ENCODE measurements around the gene BNC2. TPM values are rescaled to one million over a fixed set of nuclear protein-coding genes. Genes with fewer than 3 reads are reported as not detected.
A peak's percentile ranks its signal among the peaks of the same experiment; 100 is the strongest.

BNC2 gene
- total and polyA plus RNA-seq, 2 experiments from 2014 or later: 19.3 to 20.7 TPM

DNA sequence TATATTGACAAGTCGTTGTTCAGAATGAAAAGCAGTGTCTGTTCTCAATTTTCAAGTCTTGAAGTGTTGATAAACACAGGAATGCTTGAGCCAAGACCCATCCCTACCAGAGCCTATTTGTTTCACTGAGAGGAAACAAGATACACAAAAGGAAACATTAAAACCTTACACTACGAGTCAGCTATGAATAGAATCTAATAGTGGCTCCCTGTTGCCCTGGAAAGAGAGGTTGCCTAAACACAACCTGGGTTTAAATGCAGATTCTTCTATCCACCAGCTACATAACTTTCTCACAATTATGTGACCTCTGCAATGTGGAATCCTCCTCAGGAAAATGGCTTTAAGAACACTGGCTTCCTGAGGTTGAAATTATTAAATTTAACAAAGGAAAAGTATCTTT is 29.1 kb upstream of the BNC2 start:
- Histone ChIP-seq H3K4me1 (ENCODE audit: insufficient read depth) (no peaks in the 10 kb centered on the region), H3K27ac (peak overlapping the region; percentile 26), H3K9me2 (replicated peaks; ENCODE audit: insufficient read depth) (no peaks in the 10 kb centered on the region), H2AFZ (no peak overlapping the region), H3K4me3 (no peak overlapping the region), H4K20me1 (ENCODE audit: insufficient read depth, poor library complexity, severe bottlenecking) (no peaks in the 10 kb centered on the region), H3K27me3 (no peaks in the 10 kb centered on the region), H3K79me2 (no peaks in the 10 kb centered on the region), H3K4me2 (no peak overlapping the region), H3K9me3 (ENCODE audit: low read depth) (no peaks in the 10 kb centered on the region), H3K36me3 (replicated peaks; ENCODE audit: insufficient read depth, low read depth) (no peaks in the 10 kb centered on the region)
- no peak for DNase-seq (ENCODE audit: low spot score)
- WGBS (ENCODE audit: low lambda C conversion rate, missing lambda C conversion rate): 25% methylated on average over 2 of the region's 2 CpGs
- TF ChIP-seq EZH2phosphoT487 (IDR thresholded peaks at IDR 0.05; ENCODE audit: low read depth, severe bottlenecking, unreplicated experiment) (no peak), EZH2 (IDR thresholded peaks at IDR 0.05; ENCODE audit: borderline replicate concordance) (no peak)
- TF ChIP-seq, protein P1, sequence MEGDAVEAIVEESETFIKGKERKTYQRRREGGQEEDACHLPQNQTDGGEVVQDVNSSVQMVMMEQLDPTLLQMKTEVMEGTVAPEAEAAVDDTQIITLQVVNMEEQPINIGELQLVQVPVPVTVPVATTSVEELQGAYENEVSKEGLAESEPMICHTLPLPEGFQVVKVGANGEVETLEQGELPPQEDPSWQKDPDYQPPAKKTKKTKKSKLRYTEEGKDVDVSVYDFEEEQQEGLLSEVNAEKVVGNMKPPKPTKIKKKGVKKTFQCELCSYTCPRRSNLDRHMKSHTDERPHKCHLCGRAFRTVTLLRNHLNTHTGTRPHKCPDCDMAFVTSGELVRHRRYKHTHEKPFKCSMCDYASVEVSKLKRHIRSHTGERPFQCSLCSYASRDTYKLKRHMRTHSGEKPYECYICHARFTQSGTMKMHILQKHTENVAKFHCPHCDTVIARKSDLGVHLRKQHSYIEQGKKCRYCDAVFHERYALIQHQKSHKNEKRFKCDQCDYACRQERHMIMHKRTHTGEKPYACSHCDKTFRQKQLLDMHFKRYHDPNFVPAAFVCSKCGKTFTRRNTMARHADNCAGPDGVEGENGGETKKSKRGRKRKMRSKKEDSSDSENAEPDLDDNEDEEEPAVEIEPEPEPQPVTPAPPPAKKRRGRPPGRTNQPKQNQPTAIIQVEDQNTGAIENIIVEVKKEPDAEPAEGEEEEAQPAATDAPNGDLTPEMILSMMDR (IDR thresholded peaks at IDR 0.05; ENCODE audit: poor library complexity): no peak

DNA sequence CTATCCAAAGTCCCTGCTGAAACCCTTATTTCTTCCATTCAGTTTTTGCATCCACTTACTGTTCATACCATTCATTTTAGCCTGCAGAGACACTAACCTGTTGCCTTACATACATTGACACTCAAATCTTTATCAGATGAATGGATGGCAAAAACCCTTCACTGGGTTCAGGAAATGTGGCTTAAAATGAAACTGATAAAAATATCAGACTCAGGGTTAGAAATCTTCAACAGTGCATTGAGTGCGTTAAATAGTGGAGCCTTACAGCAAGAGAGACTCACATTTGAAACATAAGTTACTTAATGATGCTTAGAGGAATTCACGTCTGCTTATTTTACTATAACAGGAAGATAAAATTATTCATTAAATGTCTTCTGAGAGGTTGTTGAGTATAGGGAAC is 28.0 kb upstream of the BNC2 start:
- no peak for DNase-seq (ENCODE audit: low spot score)
- Histone ChIP-seq H3K27ac (no peak overlapping the region), H2AFZ (no peak overlapping the region), H3K9me2 (replicated peaks; ENCODE audit: insufficient read depth) (no peaks in the 10 kb centered on the region), H3K4me1 (ENCODE audit: insufficient read depth) (no peaks in the 10 kb centered on the region), H3K36me3 (replicated peaks; ENCODE audit: insufficient read depth, low read depth) (no peaks in the 10 kb centered on the region), H3K4me2 (no peak overlapping the region), H4K20me1 (ENCODE audit: insufficient read depth, poor library complexity, severe bottlenecking) (no peaks in the 10 kb centered on the region), H3K9me3 (ENCODE audit: low read depth) (no peaks in the 10 kb centered on the region), H3K4me3 (no peak overlapping the region), H3K79me2 (no peaks in the 10 kb centered on the region), H3K27me3 (no peaks in the 10 kb centered on the region)
- WGBS (ENCODE audit: low lambda C conversion rate, missing lambda C conversion rate): 66% methylated on average over 2 of the region's 2 CpGs
- TF ChIP-seq EZH2 (IDR thresholded peaks at IDR 0.05; ENCODE audit: borderline replicate concordance) (no peak), EZH2phosphoT487 (IDR thresholded peaks at IDR 0.05; ENCODE audit: low read depth, severe bottlenecking, unreplicated experiment) (no peak)
- TF ChIP-seq, protein P1 (IDR thresholded peaks at IDR 0.05; ENCODE audit: poor library complexity): no peak

DNA sequence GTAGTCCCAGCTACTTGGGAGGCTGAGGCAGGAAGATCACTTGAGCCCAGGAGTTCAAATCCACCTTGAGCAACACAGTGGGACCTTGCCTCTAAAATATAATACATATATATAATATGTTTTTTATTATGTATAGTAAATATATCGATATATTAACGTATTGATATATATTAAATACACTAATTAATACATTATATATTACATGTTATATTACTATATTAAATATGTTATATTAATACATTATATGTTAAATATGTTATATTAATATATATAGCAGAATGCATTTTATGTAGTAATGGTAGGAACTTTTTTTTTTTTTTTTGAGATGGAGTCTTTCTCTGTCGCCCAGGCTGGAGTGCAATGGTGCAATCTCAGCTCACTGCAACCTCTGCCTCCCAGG is 18.1 kb upstream of the BNC2 start:
- TF ChIP-seq EZH2 (IDR thresholded peaks at IDR 0.05; ENCODE audit: borderline replicate concordance) (no peak), EZH2phosphoT487 (IDR thresholded peaks at IDR 0.05; ENCODE audit: low read depth, severe bottlenecking, unreplicated experiment) (no peak)
- TF ChIP-seq, protein P1 (IDR thresholded peaks at IDR 0.05; ENCODE audit: poor library complexity): no peak
- Histone ChIP-seq H3K9me3 (ENCODE audit: low read depth) (no peaks in the 10 kb centered on the region), H3K9me2 (replicated peaks; ENCODE audit: insufficient read depth) (no peaks in the 10 kb centered on the region), H3K79me2 (no peaks in the 10 kb centered on the region), H3K27ac (no peak overlapping the region), H2AFZ (no peak overlapping the region), H3K27me3 (no peaks in the 10 kb centered on the region), H3K4me1 (ENCODE audit: insufficient read depth) (no peaks in the 10 kb centered on the region), H4K20me1 (ENCODE audit: insufficient read depth, poor library complexity, severe bottlenecking) (no peaks in the 10 kb centered on the region), H3K4me3 (no peak overlapping the region), H3K36me3 (replicated peaks; ENCODE audit: insufficient read depth, low read depth) (no peaks in the 10 kb centered on the region), H3K4me2 (no peak overlapping the region)
- DNase-seq (ENCODE audit: low spot score): no peak
- WGBS (ENCODE audit: low lambda C conversion rate, missing lambda C conversion rate): 100% methylated on average over 3 of the region's 3 CpGs

DNA sequence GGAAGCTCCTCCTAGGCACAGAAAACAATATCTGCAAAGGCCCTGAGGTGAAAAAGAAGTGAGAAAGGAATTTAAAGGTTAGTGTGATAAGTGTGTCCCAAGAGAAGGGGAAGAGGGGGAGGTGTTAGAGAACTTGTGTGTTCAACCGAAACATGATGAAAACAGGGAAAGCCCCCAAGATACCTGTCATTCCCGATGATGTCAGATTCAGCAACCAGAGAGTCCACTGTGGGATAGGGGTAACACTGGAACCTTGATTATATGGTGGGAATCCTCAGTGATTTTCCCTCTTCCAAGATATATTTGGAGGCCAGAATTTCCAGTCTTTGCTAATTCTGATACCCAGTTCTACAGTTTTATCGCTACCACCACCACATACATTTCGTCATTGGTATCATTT is 15.5 kb upstream of the BNC2 start:
- WGBS (ENCODE audit: low lambda C conversion rate, missing lambda C conversion rate): 95% methylated on average over 4 of the region's 4 CpGs
- Histone ChIP-seq H3K27me3 (no peaks in the 10 kb centered on the region), H4K20me1 (ENCODE audit: insufficient read depth, poor library complexity, severe bottlenecking) (no peaks in the 10 kb centered on the region), H3K79me2 (no peaks in the 10 kb centered on the region), H3K9me3 (ENCODE audit: low read depth) (no peaks in the 10 kb centered on the region), H3K27ac (no peak overlapping the region), H3K4me2 (no peak overlapping the region), H3K36me3 (replicated peaks; ENCODE audit: insufficient read depth, low read depth) (no peaks in the 10 kb centered on the region), H3K9me2 (replicated peaks; ENCODE audit: insufficient read depth) (no peaks in the 10 kb centered on the region), H3K4me1 (ENCODE audit: insufficient read depth) (no peaks in the 10 kb centered on the region), H3K4me3 (no peak overlapping the region), H2AFZ (no peak overlapping the region)
- no peak for DNase-seq (ENCODE audit: low spot score)
- TF ChIP-seq, protein P1 (IDR thresholded peaks at IDR 0.05; ENCODE audit: poor library complexity): no peak
- no peak for TF ChIP-seq EZH2 (IDR thresholded peaks at IDR 0.05; ENCODE audit: borderline replicate concordance)
- no peak for TF ChIP-seq EZH2phosphoT487 (IDR thresholded peaks at IDR 0.05; ENCODE audit: low read depth, severe bottlenecking, unreplicated experiment)
